B cell (primary cell): ENCODE results near the gene TGM3. TPM values are rescaled to one million over a fixed set of nuclear protein-coding genes. Genes with fewer than 3 reads are reported as not detected.

Experiments used
- ATAC-seq: fragments of 200-7000 bp; cut with Tn5 transposase; one replicate; pipeline ENCODE4 v1.10.0; 2021; ENCODE audit warnings: low read depth, mild to moderate bottlenecking, moderate number of reproducible peaks, moderate library complexity
- CTCF ChIA-PET: fragments of 350-600 bp; sonication (Branson Sonifier 250); formaldehyde crosslinking; loops from one replicate; lab custom pipeline; 2021; ENCODE audit warnings: antibody characterized with exemption, inconsistent platforms; lab: Charles Lee
- POLR2A ChIA-PET: fragments of 350-600 bp; sonication (Branson Sonifier 250); formaldehyde crosslinking; loops from one replicate; lab custom pipeline; 2021; ENCODE audit warnings: antibody characterized with exemption; lab: Charles Lee
- DNase-seq: peaks from one replicate; pipeline ENCODE4 v3.0.0; 2013
- H2AFZ ChIP-seq: 2 replicates; pipeline ENCODE4 v1.6.1; 2012; ENCODE audit warnings: mild to moderate bottlenecking, low read depth, low read length; ENCODE audit not compliant: insufficient read depth, poor library complexity, severe bottlenecking
- H3K27ac ChIP-seq, 2 donors: 1 replicate in 1 of 2; 2 replicates in 1 of 2; pipeline ENCODE4 v1.5.1; 2012 to 2013; ENCODE audit warnings: low read length in 2 of 2, mild to moderate bottlenecking in 2 of 2, moderate library complexity in 1 of 2
- H3K27me3 ChIP-seq, 4 experiments: fragments of 200-600 bp in 1 of 4; sonication (generic) in 1 of 4; replicated peaks in 1 of 4; 1 replicate in 2 of 4; 2 replicates in 2 of 4; pipeline versions ENCODE4 v1.6.1 to v1.7.0; 2013 to 2016; ENCODE audit warnings: low read length in 3 of 4, mild to moderate bottlenecking in 2 of 4, mixed read lengths in 1 of 4, moderate library complexity in 1 of 4; ENCODE audit not compliant: insufficient read depth in 4 of 4, control insufficient read depth in 3 of 4; ENCODE audit errors: control extremely low read depth in 1 of 4
- H3K36me3 ChIP-seq, 2 experiments: replicated peaks in 1 of 2; 1 replicate in 1 of 2; 2 replicates in 1 of 2; pipeline versions ENCODE4 v1.6.1 to v1.7.1; 2013; ENCODE audit warnings: low read length in 1 of 2; ENCODE audit not compliant: insufficient read depth in 2 of 2, control insufficient read depth in 1 of 2; ENCODE audit errors: control extremely low read depth in 1 of 2, extremely low read depth in 1 of 2
- H3K4me1 ChIP-seq, 2 donors: fragments of 200-600 bp in 1 of 2; sonication (generic) in 1 of 2; 1 replicate in 1 of 2; 2 replicates in 1 of 2; pipeline versions ENCODE4 v1.5.1 to v1.6.1; 2013 to 2017; ENCODE audit warnings: low read length in 2 of 2; ENCODE audit not compliant: control insufficient read depth in 2 of 2, insufficient read depth in 2 of 2
- H3K4me2 ChIP-seq: replicated peaks from 2 replicates; pipeline ENCODE3; 2012; ENCODE audit warnings: mild to moderate bottlenecking, low read depth, low read length; ENCODE audit not compliant: poor library complexity, severe bottlenecking
- H3K4me3 ChIP-seq, 5 experiments: fragments of 200-600 bp in 1 of 5; sonication (generic) in 1 of 5; 1 replicate in 3 of 5; 2 replicates in 2 of 5; pipeline versions ENCODE4 v1.5.1 to v1.7.0; 2011 to 2016; ENCODE audit warnings: low read length in 4 of 5, mild to moderate bottlenecking in 4 of 5, low read depth in 2 of 5, control low read depth in 1 of 5, moderate library complexity in 1 of 5; ENCODE audit not compliant: insufficient read depth in 1 of 5; ENCODE audit errors: control extremely low read depth in 1 of 5, extremely low read depth in 1 of 5
- H3K79me2 ChIP-seq: fragments of 200-600 bp; sonication (generic); one replicate; pipeline ENCODE4 v1.6.0; 2016; ENCODE audit warnings: low read length; ENCODE audit not compliant: control insufficient read depth, insufficient read depth
- H3K9ac ChIP-seq: fragments of 200-600 bp; sonication (generic); 2 replicates; pipeline ENCODE4 v1.6.1; 2017; ENCODE audit warnings: mild to moderate bottlenecking, low read length, moderate library complexity
- H3K9me3 ChIP-seq, 3 donors: one replicate each; pipeline versions ENCODE4 v1.6.1 to v1.7.1; 2013; ENCODE audit warnings: low read length in 2 of 3; ENCODE audit not compliant: control insufficient read depth in 2 of 3, insufficient read depth in 1 of 3; ENCODE audit errors: control extremely low read depth in 1 of 3
- H4K20me1 ChIP-seq: 2 replicates; pipeline ENCODE4 v1.6.0; 2012; ENCODE audit warnings: mild to moderate bottlenecking, low read length; ENCODE audit not compliant: insufficient read depth, control insufficient read depth, poor library complexity, severe bottlenecking
- H3K27ac Mint-ChIP-seq: one replicate; pipeline ENCODE4 v1.8.0; 2021; ENCODE audit warnings: mixed read lengths
- H3K27me3 Mint-ChIP-seq: one replicate; pipeline ENCODE4 v1.8.0; 2021; ENCODE audit warnings: mixed read lengths
- H3K4me1 Mint-ChIP-seq: one replicate; pipeline ENCODE4 v1.8.0; 2021; ENCODE audit warnings: mixed read lengths
- H3K4me3 Mint-ChIP-seq: one replicate; pipeline ENCODE4 v1.8.0; 2021; ENCODE audit warnings: mixed read lengths
- H3K9me3 Mint-ChIP-seq: one replicate; pipeline ENCODE4 v1.8.0; 2022; ENCODE audit warnings: mixed read lengths; ENCODE audit not compliant: insufficient read depth
- CTCF ChIP-seq: fragments of 200-600 bp; IDR thresholded peaks from one replicate; pipeline ENCODE4 v1.8.0; 2022; ENCODE audit warnings: antibody characterized with exemption, mild to moderate bottlenecking
- EZH2 ChIP-seq: IDR thresholded peaks from 2 replicates; pipeline ENCODE4 v1.6.1; 2012; ENCODE audit warnings: borderline replicate concordance, low read depth, mild to moderate bottlenecking, moderate library complexity, low read length; ENCODE audit not compliant: insufficient read depth, poor library complexity, severe bottlenecking
- WGBS: methylation state at CpG from one replicate; pipeline ENCODE4 v1.1.5; 2013; ENCODE audit warnings: missing lambda C conversion rate; ENCODE audit not compliant: insufficient coverage; 5-methylcytosine and 5-hydroxymethylcytosine counted together
- intact Hi-C: fragments of 100-400 bp; cut with micrococcal nuclease; formaldehyde crosslinking; loops from one replicate; pipeline ENCODE4 v1.10.0; 2022
- polyA plus RNA-seq: library from polyadenylated mRNA; depleted of rRNA; stranded (reverse); fragments of >200 nt; gene quantifications from 2 replicates; pipeline ENCODE4 v1.2.3, GENCODE V29; 2012
- total RNA-seq, 2 donors: library from RNA; stranded (reverse); fragments of 120-200 nt in 1 of 2; gene quantifications; 1 replicate in 1 of 2; 2 replicates in 1 of 2; pipeline versions ENCODE4 v1.2.3 to v1.2.4, GENCODE V29; 2013 to 2022

Gene TGM3
- total and polyA plus RNA-seq, 2 donors (not counting 1 experiment from before 2014, with no cell fraction given) = not detected

GRCh38 chr20:2374346-2375125 is 78.7 kb downstream of the TGM3 start:
- H3K4me3 Mint-ChIP-seq = no peak overlapping the region
- ChIA-PET POLR2A (no interaction called here), CTCF (no interaction called here)
- H3K27ac Mint-ChIP-seq = no peak overlapping the region
- Histone ChIP-seq H3K9me3 (peaks cover 0 to 2% (median 0%) of the 10 kb centered on the region in 3 donors), H3K27ac (no peak overlapping the region), H3K79me2 (no peaks in the 10 kb centered on the region), H3K4me1 (no peaks in the 10 kb centered on the region), H3K36me3 (no peaks in the 10 kb centered on the region), H3K4me2 (no peak overlapping the region), H3K4me3 (no peak overlapping the region), H3K27me3 (peaks cover 0 to 20% (median 5%) of the 10 kb centered on the region in 4 experiments), H4K20me1 (no peaks in the 10 kb centered on the region), H3K9ac (no peak overlapping the region), H2AFZ (no peak overlapping the region)
- no peak for TF ChIP-seq EZH2
- TF ChIP-seq CTCF = no peak
- H3K9me3 Mint-ChIP-seq = no peaks in the 10 kb centered on the region
- DNase-seq (no peak), ATAC-seq (no peak)
- intact Hi-C loops = no loop called here
- H3K27me3 Mint-ChIP-seq = peaks cover 43% of the 10 kb centered on the region
- no peaks in the 10 kb centered on the region for H3K4me1 Mint-ChIP-seq
- WGBS = 85% methylated on average over 8 of the region's 9 CpGs

GRCh38 chr20:2378893-2379292 is 83.1 kb downstream of the TGM3 start:
- TF ChIP-seq CTCF (no peak), EZH2 (no peak)
- ChIA-PET POLR2A (interaction anchor here (0.6 kb wide), 1 partner anchor 416 kb away, joined by 4 read pairs; no protein-coding TSS in a partner anchor), CTCF (interaction anchor here (1.0 kb wide), 2 partner anchors 73 to 615 kb away, joined by 3 read pairs; no protein-coding TSS in a partner anchor)
- 100% methylated on average over 7 of the region's 7 CpGs for WGBS
- Mint-ChIP-seq H3K27ac (no peak overlapping the region), H3K9me3 (no peaks in the 10 kb centered on the region), H3K4me1 (no peaks in the 10 kb centered on the region), H3K4me3 (no peak overlapping the region), H3K27me3 (peaks cover 24% of the 10 kb centered on the region)
- Histone ChIP-seq H3K9ac (no peak overlapping the region), H3K9me3 (no peaks in the 10 kb centered on the region), H3K4me2 (no peak overlapping the region), H3K4me3 (no peak overlapping the region), H3K79me2 (no peaks in the 10 kb centered on the region), H3K27me3 (peaks cover 0 to 9% (median 0%) of the 10 kb centered on the region in 4 experiments), H4K20me1 (no peaks in the 10 kb centered on the region), H3K4me1 (no peaks in the 10 kb centered on the region), H3K36me3 (no peaks in the 10 kb centered on the region), H2AFZ (no peak overlapping the region), H3K27ac (no peak overlapping the region)
- DNase-seq (no peak), ATAC-seq (no peak)
- intact Hi-C loops = no loop called here
